HepG2 (cell line): ENCODE results near the gene ACO1. TPM values are rescaled to one million over a fixed set of nuclear protein-coding genes. Genes with fewer than 3 reads are reported as not detected.

Experiments
- RELA ChIP-seq: sonication (generic); formaldehyde crosslinking; IDR thresholded peaks from 2 replicates; pipeline ENCODE4 v1.4.0; 2020; ENCODE audit warnings: missing genetic modification reagents
- ZBTB40 ChIP-seq, 2 experiments: fragments of 450-650 bp in 1 of 2; sonication (generic) in 1 of 2; formaldehyde crosslinking in 1 of 2; IDR thresholded peaks; 2 replicates each; pipeline versions ENCODE4 v1.6.1 to v1.8.0; 2016 to 2022; ENCODE audit warnings: antibody characterized with exemption in 1 of 2, mild to moderate bottlenecking in 1 of 2, missing genetic modification reagents in 1 of 2
- polyA plus RNA-seq, 8 experiments: library from polyadenylated mRNA; depleted of rRNA in 3 of 8; stranded (reverse) in 7 of 8; unstranded in 1 of 8; fragments of >200 nt; fragmentation: Illumina TruSeq in 4 of 8; extraction: Trizol in 4 of 8; gene quantifications; 2 replicates each; pipeline versions ENCODE4 v1.2.1 to v1.2.3, GENCODE V29; 2011 to 2016; ENCODE audit warnings: low read depth in 4 of 8, missing spikeins in 1 of 8, mixed read lengths in 1 of 8; ENCODE audit not compliant: insufficient read depth in 1 of 8
- total RNA-seq, 5 experiments: library from RNA; depleted of rRNA; stranded (reverse); fragments of >200 nt; fragmentation: Illumina TruSeq; extraction: Trizol; gene quantifications; 2 replicates each; pipeline ENCODE4 v1.2.3, GENCODE V29; 2016; ENCODE audit warnings: low read depth in 1 of 5
- TF ChIP-seq, protein P1 (sequence below): IDR thresholded peaks from 2 replicates; pipeline ENCODE4 v1.6.1; 2018; ENCODE audit warnings: missing genetic modification reagents, mild to moderate bottlenecking, missing compliant biosample characterization

The ACO1 gene
- total and polyA plus RNA-seq, 2 of the 13 experiments (the other 11 are each of a cell fraction or from before 2014, with no cell fraction given), result 20.1 to 48.2 TPM

- TF ChIP-seq, protein P1, sequence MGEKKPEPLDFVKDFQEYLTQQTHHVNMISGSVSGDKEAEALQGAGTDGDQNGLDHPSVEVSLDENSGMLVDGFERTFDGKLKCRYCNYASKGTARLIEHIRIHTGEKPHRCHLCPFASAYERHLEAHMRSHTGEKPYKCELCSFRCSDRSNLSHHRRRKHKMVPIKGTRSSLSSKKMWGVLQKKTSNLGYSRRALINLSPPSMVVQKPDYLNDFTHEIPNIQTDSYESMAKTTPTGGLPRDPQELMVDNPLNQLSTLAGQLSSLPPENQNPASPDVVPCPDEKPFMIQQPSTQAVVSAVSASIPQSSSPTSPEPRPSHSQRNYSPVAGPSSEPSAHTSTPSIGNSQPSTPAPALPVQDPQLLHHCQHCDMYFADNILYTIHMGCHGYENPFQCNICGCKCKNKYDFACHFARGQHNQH, result no peak
- TF ChIP-seq ZBTB40 (IDR thresholded peaks at IDR 0.05) (no peak), ZBTB40 (CRISPR knock-in tag; IDR thresholded peaks at IDR 0.05) (no peak), RELA (CRISPR knock-in tag) (no peak)
Measured at GRCh38 chr9:32401488-32401887, 17.0 kb downstream of the ACO1 start (continued).
